ENCODE data around the gene GFOD2. TPM values are rescaled to one million over a fixed set of nuclear protein-coding genes. Genes with fewer than 3 reads are reported as not detected.

The GFOD2 gene
- total RNA-seq, 1 donor from 2014 or later = 32.4 TPM

- Histone ChIP-seq H3K4me2 (ENCODE audit: low read length) (no peak overlapping the region), H3K9ac (ENCODE audit: low read length) (no peak overlapping the region), H2AFZ (ENCODE audit: low read depth, low read length) (no peak overlapping the region), H3K27me3 (ENCODE audit: insufficient read depth, low read length) (no peaks in the 10 kb centered on the region), H3K9me3 (ENCODE audit: insufficient read depth, low read depth, low read length) (no peaks in the 10 kb centered on the region), H3K79me2 (ENCODE audit: insufficient read depth, low read length) (peaks cover 6% of the 10 kb centered on the region), H3K4me1 (ENCODE audit: insufficient read depth, low read length) (no peaks in the 10 kb centered on the region), H3K27ac (ENCODE audit: low read depth, low read length) (no peak overlapping the region), H3K4me3 (ENCODE audit: insufficient read depth, low read depth, low read length) (no peak overlapping the region), H4K20me1 (ENCODE audit: insufficient read depth, low read length) (peaks cover 40% of the 10 kb centered on the region), H3K36me3 (ENCODE audit: insufficient read depth, low read length) (no peaks in the 10 kb centered on the region)
- Mint-ChIP-seq H3K36me3 (ENCODE audit: low read depth, unreplicated experiment) (peaks cover 12% of the 10 kb centered on the region), H3K9me3 (ENCODE audit: unreplicated experiment) (no peaks in the 10 kb centered on the region), H3K4me1 (ENCODE audit: low read depth, unreplicated experiment) (peaks cover 7% of the 10 kb centered on the region), H3K4me3 (ENCODE audit: unreplicated experiment) (no peak overlapping the region), H3K27me3 (ENCODE audit: low read depth, unreplicated experiment) (no peaks in the 10 kb centered on the region), H3K27ac (ENCODE audit: unreplicated experiment) (no peak overlapping the region)
- TF ChIP-seq EZH2 (IDR thresholded peaks at IDR 0.05; ENCODE audit: insufficient read depth, low read length) (no peak), CTCF (IDR thresholded peaks at IDR 0.05; ENCODE audit: insufficient read depth, low read depth, low read length) (no peak)
- FAIRE-seq = no peak
- DNase-seq (ENCODE audit: low read depth) = no peak
These were observed 43.3 kb upstream of the GFOD2 start for GRCh38 chr16:67762385-67762784.

GRCh38 chr16:67761924-67762323 lies 42.8 kb upstream of the GFOD2 start:
- H3K27ac ChIP-seq (ENCODE audit: low read depth, low read length) = no peak overlapping the region
- Mint-ChIP-seq H3K9me3 (ENCODE audit: unreplicated experiment) (no peaks in the 10 kb centered on the region), H3K27me3 (ENCODE audit: low read depth, unreplicated experiment) (no peaks in the 10 kb centered on the region), H3K27ac (ENCODE audit: unreplicated experiment) (no peak overlapping the region), H3K4me1 (ENCODE audit: low read depth, unreplicated experiment) (peaks cover 7% of the 10 kb centered on the region), H3K36me3 (ENCODE audit: low read depth, unreplicated experiment) (peaks cover 12% of the 10 kb centered on the region), H3K4me3 (ENCODE audit: unreplicated experiment) (no peak overlapping the region)
- no peaks in the 10 kb centered on the region for H3K4me1 ChIP-seq (ENCODE audit: insufficient read depth, low read length)
- no peaks in the 10 kb centered on the region for H3K36me3 ChIP-seq (ENCODE audit: insufficient read depth, low read length)
- TF ChIP-seq EZH2 (IDR thresholded peaks at IDR 0.05; ENCODE audit: insufficient read depth, low read length) (no peak), CTCF (IDR thresholded peaks at IDR 0.05; ENCODE audit: insufficient read depth, low read depth, low read length) (no peak)
- FAIRE-seq = no peak
- H3K4me3 ChIP-seq (ENCODE audit: insufficient read depth, low read depth, low read length) = no peak overlapping the region
- H4K20me1 ChIP-seq (ENCODE audit: insufficient read depth, low read length) = peaks cover 40% of the 10 kb centered on the region
- H3K27me3 ChIP-seq (ENCODE audit: insufficient read depth, low read length) = no peaks in the 10 kb centered on the region
- no peak overlapping the region for H2AFZ ChIP-seq (ENCODE audit: low read depth, low read length)
- H3K79me2 ChIP-seq (ENCODE audit: insufficient read depth, low read length) = peaks cover 6% of the 10 kb centered on the region
- DNase-seq (ENCODE audit: low read depth) = no peak
- H3K9me3 ChIP-seq (ENCODE audit: insufficient read depth, low read depth, low read length) = no peaks in the 10 kb centered on the region
- H3K4me2 ChIP-seq (ENCODE audit: low read length) = no peak overlapping the region
- H3K9ac ChIP-seq (ENCODE audit: low read length) = no peak overlapping the region

GRCh38 chr16:67760956-67761230 lies 41.8 kb upstream of the GFOD2 start:
- DNase-seq (ENCODE audit: low read depth) (no peak), FAIRE-seq (no peak)
- Histone ChIP-seq H3K4me2 (ENCODE audit: low read length) (no peak overlapping the region), H3K9me3 (ENCODE audit: insufficient read depth, low read depth, low read length) (no peaks in the 10 kb centered on the region), H3K79me2 (ENCODE audit: insufficient read depth, low read length) (peaks cover 8% of the 10 kb centered on the region), H2AFZ (ENCODE audit: low read depth, low read length) (no peak overlapping the region), H4K20me1 (ENCODE audit: insufficient read depth, low read length) (peaks cover 41% of the 10 kb centered on the region), H3K9ac (ENCODE audit: low read length) (no peak overlapping the region), H3K27me3 (ENCODE audit: insufficient read depth, low read length) (no peaks in the 10 kb centered on the region), H3K27ac (ENCODE audit: low read depth, low read length) (no peak overlapping the region), H3K4me3 (ENCODE audit: insufficient read depth, low read depth, low read length) (no peak overlapping the region), H3K36me3 (ENCODE audit: insufficient read depth, low read length) (no peaks in the 10 kb centered on the region), H3K4me1 (ENCODE audit: insufficient read depth, low read length) (no peaks in the 10 kb centered on the region)
- Mint-ChIP-seq H3K36me3 (ENCODE audit: low read depth, unreplicated experiment) (peaks cover 9% of the 10 kb centered on the region), H3K27ac (ENCODE audit: unreplicated experiment) (peak overlapping the region; percentile 42), H3K4me1 (ENCODE audit: low read depth, unreplicated experiment) (peaks cover 1% of the 10 kb centered on the region), H3K27me3 (ENCODE audit: low read depth, unreplicated experiment) (no peaks in the 10 kb centered on the region), H3K4me3 (ENCODE audit: unreplicated experiment) (no peak overlapping the region), H3K9me3 (ENCODE audit: unreplicated experiment) (no peaks in the 10 kb centered on the region)
- TF ChIP-seq EZH2 (IDR thresholded peaks at IDR 0.05; ENCODE audit: insufficient read depth, low read length) (no peak), CTCF (IDR thresholded peaks at IDR 0.05; ENCODE audit: insufficient read depth, low read depth, low read length) (no peak)

Data from astrocyte (in vitro differentiated cells and primary cell).